Hepatocyte (in vitro differentiated cells): ENCODE data around the gene GRK6. TPM values are rescaled to one million over a fixed set of nuclear protein-coding genes. Genes with fewer than 3 reads are reported as not detected.

ENCODE experiments used
- DNase-seq: peaks from one replicate; pipeline ENCODE4 v3.0.0-alpha.2; 2016; ENCODE audit warnings: low spot score
- H2AFZ ChIP-seq: fragments of 200-600 bp; sonication (generic); 2 replicates; pipeline ENCODE4 v1.6.0; 2016; ENCODE audit warnings: antibody characterized with exemption, mild to moderate bottlenecking
- H3K27ac ChIP-seq: fragments of 200-600 bp; sonication (generic); 2 replicates; pipeline ENCODE4 v1.5.1; 2016; ENCODE audit warnings: mild to moderate bottlenecking
- H3K27me3 ChIP-seq: fragments of 200-600 bp; sonication (generic); 2 replicates; pipeline ENCODE4 v1.6.1; 2016
- H3K36me3 ChIP-seq: fragments of 200-600 bp; sonication (generic); replicated peaks from 2 replicates; pipeline ENCODE4 v1.5.1; 2016; ENCODE audit warnings: low read depth; ENCODE audit not compliant: insufficient read depth
- H3K4me1 ChIP-seq: fragments of 200-600 bp; sonication (generic); 2 replicates; pipeline ENCODE4 v1.5.1; 2016; ENCODE audit warnings: mild to moderate bottlenecking, moderate library complexity; ENCODE audit not compliant: insufficient read depth
- H3K4me2 ChIP-seq: fragments of 200-600 bp; sonication (generic); 2 replicates; pipeline ENCODE4 v1.6.0; 2016
- H3K4me3 ChIP-seq: fragments of 200-600 bp; sonication (generic); 2 replicates; pipeline ENCODE4 v1.5.1; 2016; ENCODE audit warnings: mild to moderate bottlenecking
- H3K79me2 ChIP-seq: fragments of 200-600 bp; sonication (generic); 2 replicates; pipeline ENCODE4 v1.6.0; 2017; ENCODE audit warnings: mild to moderate bottlenecking
- H3K9me2 ChIP-seq: fragments of 200-600 bp; sonication (generic); replicated peaks from 2 replicates; pipeline ENCODE4 v1.6.0; 2017; ENCODE audit warnings: mild to moderate bottlenecking; ENCODE audit not compliant: insufficient read depth
- H3K9me3 ChIP-seq: fragments of 200-600 bp; sonication (generic); 2 replicates; pipeline ENCODE4 v1.5.1; 2016; ENCODE audit warnings: low read depth, mild to moderate bottlenecking
- H4K20me1 ChIP-seq: fragments of 200-600 bp; sonication (generic); 2 replicates; pipeline ENCODE4 v1.6.0; 2016; ENCODE audit warnings: mild to moderate bottlenecking; ENCODE audit not compliant: insufficient read depth, poor library complexity, severe bottlenecking
- CTCF ChIP-seq: fragments of 200-600 bp; sonication (generic); IDR thresholded peaks from 2 replicates; pipeline ENCODE4 v1.5.1; 2016; ENCODE audit warnings: antibody characterized with exemption, mild to moderate bottlenecking; ENCODE audit not compliant: poor library complexity
- EZH2 ChIP-seq: fragments of 200-600 bp; sonication (generic); IDR thresholded peaks from 2 replicates; pipeline ENCODE4 v1.6.1; 2016; ENCODE audit warnings: antibody characterized with exemption, mild to moderate bottlenecking, borderline replicate concordance
- EZH2phosphoT487 ChIP-seq: fragments of 200-600 bp; sonication (generic); IDR thresholded peaks from one replicate; pipeline ENCODE4 v1.6.1; 2018; ENCODE audit warnings: antibody characterized with exemption, mild to moderate bottlenecking, low read depth, moderate library complexity; ENCODE audit not compliant: unreplicated experiment, severe bottlenecking
- WGBS: methylation state at CpG from one replicate; pipeline ENCODE4 v1.1.6; 2016; ENCODE audit warnings: low lambda C conversion rate; ENCODE audit errors: missing lambda C conversion rate; 5-methylcytosine and 5-hydroxymethylcytosine counted together
- polyA plus RNA-seq: library from polyadenylated mRNA; unstranded; fragments of >200 nt; fragmentation: Nextera tagmentation; extraction: Ambion mirVana; gene quantifications from 2 replicates; pipeline ENCODE4 v1.2.1, GENCODE V29; 2016
- total RNA-seq: library from RNA; depleted of rRNA; stranded (reverse); fragments of >200 nt; gene quantifications from 2 replicates; pipeline ENCODE4 v1.2.3, GENCODE V29; 2014

Gene GRK6
- total and polyA plus RNA-seq, 2 experiments from 2014 or later: 29.3 to 31.1 TPM

- peaks cover 47% of the 10 kb centered on the region for H4K20me1 ChIP-seq
- no peak overlapping the region for H3K27ac ChIP-seq
- peaks cover 5% of the 10 kb centered on the region for H3K36me3 ChIP-seq
- H3K4me2 ChIP-seq: no peak overlapping the region
- peaks cover 17% of the 10 kb centered on the region for H3K4me1 ChIP-seq
- H3K9me2 ChIP-seq: no peaks in the 10 kb centered on the region
- peaks cover 49% of the 10 kb centered on the region for H3K79me2 ChIP-seq
- TF ChIP-seq EZH2: no peak
- TF ChIP-seq EZH2phosphoT487: no peak
- TF ChIP-seq CTCF: no peak
- H3K4me3 ChIP-seq: no peak overlapping the region
- DNase-seq: peak; percentile 40
- H2AFZ ChIP-seq: no peak overlapping the region
- no peaks in the 10 kb centered on the region for H3K27me3 ChIP-seq
- 76% methylated on average over 24 of the region's 25 CpGs for WGBS
- H3K9me3 ChIP-seq: no peaks in the 10 kb centered on the region
These were observed 42.5 kb downstream of the GRK6 start for GRCh38 chr5:177468685-177469628.

GRCh38 chr5:177469750-177470525 lies 43.5 kb downstream of the GRK6 start:
- H3K4me2 ChIP-seq: peak overlapping the region; percentile 96
- TF ChIP-seq CTCF: no peak
- no peak for TF ChIP-seq EZH2
- no peak for TF ChIP-seq EZH2phosphoT487
- WGBS: 77% methylated on average over 7 of the region's 8 CpGs
- DNase-seq: no peak
- no peaks in the 10 kb centered on the region for H3K9me2 ChIP-seq
- peaks cover 5% of the 10 kb centered on the region for H3K36me3 ChIP-seq
- peaks cover 17% of the 10 kb centered on the region for H3K4me1 ChIP-seq
- H3K27me3 ChIP-seq: no peaks in the 10 kb centered on the region
- H3K79me2 ChIP-seq: peaks cover 49% of the 10 kb centered on the region
- no peak overlapping the region for H2AFZ ChIP-seq
- peaks cover 47% of the 10 kb centered on the region for H4K20me1 ChIP-seq
- no peak overlapping the region for H3K4me3 ChIP-seq
- no peak overlapping the region for H3K27ac ChIP-seq
- no peaks in the 10 kb centered on the region for H3K9me3 ChIP-seq

GRCh38 chr5:177470759-177471536 lies 44.5 kb downstream of the GRK6 start:
- no peaks in the 10 kb centered on the region for H3K9me3 ChIP-seq
- peak overlapping the region; percentile 96 for H3K4me2 ChIP-seq
- H3K27ac ChIP-seq: no peak overlapping the region
- no peaks in the 10 kb centered on the region for H3K9me2 ChIP-seq
- WGBS: 82% methylated on average over 9 of the region's 10 CpGs
- peaks cover 49% of the 10 kb centered on the region for H3K79me2 ChIP-seq
- peaks cover 47% of the 10 kb centered on the region for H4K20me1 ChIP-seq
- no peak overlapping the region for H3K4me3 ChIP-seq
- TF ChIP-seq EZH2 (no peak), CTCF (no peak), EZH2phosphoT487 (no peak)
- DNase-seq: no peak
- H3K27me3 ChIP-seq: no peaks in the 10 kb centered on the region
- H3K4me1 ChIP-seq: peaks cover 17% of the 10 kb centered on the region
- no peaks in the 10 kb centered on the region for H3K36me3 ChIP-seq
- no peak overlapping the region for H2AFZ ChIP-seq
